Esophagus mucosa (tissue), 1 donor: Measurements from ENCODE around the gene SULT6B1. TPM values are rescaled to one million over a fixed set of nuclear protein-coding genes. Genes with fewer than 3 reads are reported as not detected.

Experiments
- ATAC-seq: fragments of 200-7000 bp; cut with Tn5 transposase; one replicate; pipeline ENCODE4 v1.9.1; 2020
- total RNA-seq: library from RNA; stranded (reverse); gene quantifications from one replicate; pipeline ENCODE4 v1.2.4, GENCODE V29; 2023
- donor health status: DM: yes; HTN: yes; CAD: no.

SULT6B1 gene
- total RNA-seq, 1 donor from 2014 or later = not detected

DNA sequence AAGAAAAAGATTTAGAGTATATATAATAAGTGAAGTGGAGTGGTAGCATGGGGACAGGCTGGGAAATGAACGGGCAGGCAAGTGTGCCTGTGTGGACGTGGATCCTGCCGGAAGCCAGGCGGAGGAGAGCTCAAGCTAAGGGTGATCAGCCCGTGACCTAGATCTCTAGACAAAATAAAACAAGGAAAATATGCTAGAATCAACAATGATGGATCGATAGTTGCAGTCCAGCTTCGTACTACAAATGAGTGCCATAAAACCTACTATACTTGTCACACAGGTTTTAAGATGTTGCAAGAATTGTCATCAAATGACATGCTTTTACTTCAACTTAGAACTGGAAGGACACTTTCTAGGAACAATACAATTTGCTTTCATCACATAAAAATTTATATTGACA is 40.1 kb downstream of the SULT6B1 start:
- ATAC-seq = no peak

GRCh38 chr2:37146062-37146461 is 42.4 kb downstream of the SULT6B1 start:
- ATAC-seq = peak; percentile 42

- ATAC-seq = no peak
These were observed 44.5 kb downstream of the SULT6B1 start for GRCh38 chr2:37143974-37144373.

DNA sequence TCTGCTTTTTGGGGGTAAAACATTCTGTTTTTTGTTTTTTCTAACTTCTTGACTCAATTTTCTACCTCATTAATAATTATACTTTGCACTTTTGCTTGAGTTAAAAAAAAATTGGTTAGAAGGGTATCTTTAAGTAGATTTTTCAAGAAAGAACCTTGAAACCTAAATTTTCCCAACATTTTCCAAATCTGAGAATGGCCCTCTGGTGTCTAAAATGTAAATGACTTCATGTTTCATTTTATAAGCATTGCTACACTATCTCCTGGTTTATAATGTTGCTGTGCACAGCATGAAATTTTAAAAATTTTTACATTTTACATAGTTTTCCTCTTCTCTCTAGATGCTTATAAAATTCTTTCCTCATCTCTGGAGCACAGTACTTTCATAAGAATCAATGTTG is 45.9 kb downstream of the SULT6B1 start:
- ATAC-seq = no peak

DNA sequence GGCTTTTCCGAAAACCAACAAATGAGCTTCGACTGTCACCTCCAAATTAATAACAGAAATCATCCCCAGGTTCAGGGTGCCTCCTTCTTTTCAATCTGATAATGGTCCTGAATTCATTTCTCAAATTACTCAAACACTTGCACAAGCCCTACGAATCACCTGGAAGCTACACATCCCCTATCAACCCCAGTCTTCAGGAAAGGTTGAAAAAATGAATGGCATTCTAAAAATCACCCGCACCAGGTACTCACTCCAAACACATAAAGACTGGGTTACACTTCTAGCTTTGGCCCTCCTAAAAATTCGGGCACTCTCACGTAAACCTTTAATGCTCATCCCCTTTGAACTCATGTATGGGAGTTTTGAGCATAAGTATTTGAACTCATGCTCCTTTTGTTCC is 55.6 kb downstream of the SULT6B1 start:
- ATAC-seq = no peak

GRCh38 chr2:37125416-37125815 is 63.1 kb downstream of the SULT6B1 start:
- ATAC-seq = no peak

DNA sequence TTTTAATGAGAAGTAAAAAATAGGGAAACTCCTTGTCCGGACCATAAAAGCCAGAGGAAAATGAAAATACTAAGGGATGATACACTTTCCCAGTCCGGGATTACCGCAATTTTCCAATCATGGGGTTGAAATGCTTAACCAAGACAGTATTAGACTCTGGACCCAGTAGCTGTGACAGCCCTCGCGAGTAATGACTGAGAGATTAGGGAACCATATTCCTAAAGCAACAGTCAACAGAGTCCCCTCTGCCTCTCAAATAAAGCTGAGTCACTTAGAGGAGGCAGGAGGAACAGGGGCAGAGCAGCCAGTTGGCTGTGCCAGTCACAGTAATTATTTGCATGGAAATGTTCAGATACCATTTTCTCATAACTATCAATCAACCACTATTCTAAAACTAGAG is 69.3 kb downstream of the SULT6B1 start:
- no peak for ATAC-seq

Other genes starting within 250 kb of the SULT6B1 start
- gene STRN, start 222.1 kb downstream of the SULT6B1 start, total RNA-seq = 38.5 TPM
- 14.8 TPM for gene HEATR5B, start 104.3 kb downstream of the SULT6B1 start, total RNA-seq
- gene GPATCH11, start 104.2 kb downstream of the SULT6B1 start, total RNA-seq = 4.3 TPM
- 15.4 TPM for gene EIF2AK2, start 31.7 kb downstream of the SULT6B1 start, total RNA-seq
- 23.6 TPM for gene CEBPZOS, start 7.8 kb upstream of the SULT6B1 start, total RNA-seq
- gene CEBPZ, start 42.9 kb upstream of the SULT6B1 start, total RNA-seq = 30.8 TPM
- 6.9 TPM for gene NDUFAF7, start 43.0 kb upstream of the SULT6B1 start, total RNA-seq
- 17.4 TPM for gene PRKD3, start 136.2 kb upstream of the SULT6B1 start, total RNA-seq
- gene QPCT, start 156.0 kb upstream of the SULT6B1 start, total RNA-seq = 5.9 TPM